Measurements from ENCODE around the gene ZBTB16. TPM values are rescaled to one million over a fixed set of nuclear protein-coding genes. Genes with fewer than 3 reads are reported as not detected.

The ZBTB16 gene
- total and polyA plus RNA-seq, 8 donors = 3.4 to 55.6 (median 9.5) TPM

DNA sequence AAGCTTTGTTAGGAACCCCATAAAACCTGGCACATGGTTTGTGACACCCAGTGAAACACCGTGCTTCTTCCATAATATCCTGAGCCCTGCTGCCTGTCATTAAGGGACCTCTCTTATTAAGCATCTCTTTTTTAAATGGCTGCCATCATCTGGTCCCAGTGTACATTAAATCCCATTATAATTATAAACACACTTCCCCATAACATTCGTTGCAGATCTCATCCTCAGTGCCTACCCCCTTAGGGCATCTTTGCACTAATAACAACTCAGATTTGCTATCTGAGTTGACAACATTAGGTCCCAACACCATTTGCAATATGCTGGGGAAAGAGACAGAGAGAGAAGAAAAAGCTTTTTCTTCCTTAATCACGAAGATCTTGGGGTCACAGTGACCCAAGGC lies 4.7 kb upstream of the ZBTB16 start:
- intact Hi-C loops (cut with DNase I) = no loop called here
- H3K9me3 ChIP-seq = no peaks in the 10 kb centered on the region

DNA sequence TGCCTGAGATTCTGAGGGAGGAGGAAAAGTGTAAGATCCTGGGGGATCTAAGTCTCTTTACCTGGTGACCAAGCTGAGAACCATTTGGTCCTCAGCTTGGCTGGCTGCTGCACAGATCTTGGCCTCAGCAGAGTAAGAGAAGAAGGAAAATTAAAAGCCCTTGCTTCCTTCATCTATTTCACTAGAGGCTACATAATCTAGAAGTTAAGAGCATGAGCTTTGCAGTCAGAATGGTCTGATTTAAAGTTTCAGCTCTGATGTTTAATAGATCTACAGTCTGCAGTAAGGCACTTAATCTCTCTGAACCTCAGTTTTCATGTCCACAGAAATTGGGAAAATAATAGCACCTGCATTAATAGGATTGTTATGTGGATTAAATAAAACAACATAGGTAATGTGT lies 3.1 kb upstream of the ZBTB16 start:
- no peak for ATAC-seq
- H3K36me3 ChIP-seq = no peaks in the 10 kb centered on the region
- H3K27me3 ChIP-seq = peaks cover 0 to 31% of the 10 kb centered on the region in 2 donors
- H3K4me1 ChIP-seq = peaks cover 4 to 27% of the 10 kb centered on the region in 2 donors
- H3K4me3 ChIP-seq = no peak overlapping the region
- H3K9me3 ChIP-seq = no peaks in the 10 kb centered on the region
- DNase-seq = no peak
- intact Hi-C loops (cut with DNase I) = no loop called here
- H3K27ac ChIP-seq = no peak overlapping the region
- TF ChIP-seq, protein P1, sequence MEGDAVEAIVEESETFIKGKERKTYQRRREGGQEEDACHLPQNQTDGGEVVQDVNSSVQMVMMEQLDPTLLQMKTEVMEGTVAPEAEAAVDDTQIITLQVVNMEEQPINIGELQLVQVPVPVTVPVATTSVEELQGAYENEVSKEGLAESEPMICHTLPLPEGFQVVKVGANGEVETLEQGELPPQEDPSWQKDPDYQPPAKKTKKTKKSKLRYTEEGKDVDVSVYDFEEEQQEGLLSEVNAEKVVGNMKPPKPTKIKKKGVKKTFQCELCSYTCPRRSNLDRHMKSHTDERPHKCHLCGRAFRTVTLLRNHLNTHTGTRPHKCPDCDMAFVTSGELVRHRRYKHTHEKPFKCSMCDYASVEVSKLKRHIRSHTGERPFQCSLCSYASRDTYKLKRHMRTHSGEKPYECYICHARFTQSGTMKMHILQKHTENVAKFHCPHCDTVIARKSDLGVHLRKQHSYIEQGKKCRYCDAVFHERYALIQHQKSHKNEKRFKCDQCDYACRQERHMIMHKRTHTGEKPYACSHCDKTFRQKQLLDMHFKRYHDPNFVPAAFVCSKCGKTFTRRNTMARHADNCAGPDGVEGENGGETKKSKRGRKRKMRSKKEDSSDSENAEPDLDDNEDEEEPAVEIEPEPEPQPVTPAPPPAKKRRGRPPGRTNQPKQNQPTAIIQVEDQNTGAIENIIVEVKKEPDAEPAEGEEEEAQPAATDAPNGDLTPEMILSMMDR (IDR thresholded peaks at IDR 0.05) = no peak

More for the DNA sequence above, 4.7 kb upstream of the ZBTB16 start:
- DNase-seq = no peak
- Histone ChIP-seq H3K4me3 (no peak overlapping the region), H3K27me3 (peaks cover 0 to 28% of the 10 kb centered on the region in 2 donors), H3K4me1 (peaks cover 4 to 22% of the 10 kb centered on the region in 2 donors), H3K27ac (no peak overlapping the region), H3K36me3 (no peaks in the 10 kb centered on the region)
- TF ChIP-seq, protein P1 (IDR thresholded peaks at IDR 0.05) = no peak
- no peak for ATAC-seq

DNA sequence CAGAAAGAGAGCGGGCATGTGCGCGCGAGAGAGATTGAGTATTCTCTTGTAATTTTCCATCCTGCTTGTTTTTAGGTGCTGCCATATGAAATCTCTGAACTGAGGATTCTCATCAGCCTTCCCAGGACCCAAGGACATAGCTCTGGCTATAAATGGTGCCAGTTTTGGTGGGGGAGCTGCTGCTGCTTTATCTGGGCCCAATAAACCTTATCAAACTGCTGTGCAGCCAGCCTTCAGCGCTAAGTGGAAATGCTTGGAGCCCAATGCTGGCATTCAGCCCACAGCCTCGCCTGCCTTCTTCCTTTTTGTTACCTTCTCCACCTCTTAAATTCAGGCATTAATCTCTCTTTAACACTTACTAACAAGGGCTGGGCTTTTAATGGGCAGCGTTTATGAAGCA lies 2.4 kb upstream of the ZBTB16 start:
- Histone ChIP-seq H3K36me3 (no peaks in the 10 kb centered on the region), H3K9me3 (no peaks in the 10 kb centered on the region), H3K27ac (no peak overlapping the region), H3K4me3 (no peak overlapping the region), H3K4me1 (peaks cover 8 to 34% of the 10 kb centered on the region in 2 donors), H3K27me3 (peaks cover 0 to 31% of the 10 kb centered on the region in 2 donors)
- no peak for DNase-seq
- ATAC-seq = no peak
- intact Hi-C loops (cut with DNase I) = no loop called here
- TF ChIP-seq, protein P1 (IDR thresholded peaks at IDR 0.05) = no peak

DNA sequence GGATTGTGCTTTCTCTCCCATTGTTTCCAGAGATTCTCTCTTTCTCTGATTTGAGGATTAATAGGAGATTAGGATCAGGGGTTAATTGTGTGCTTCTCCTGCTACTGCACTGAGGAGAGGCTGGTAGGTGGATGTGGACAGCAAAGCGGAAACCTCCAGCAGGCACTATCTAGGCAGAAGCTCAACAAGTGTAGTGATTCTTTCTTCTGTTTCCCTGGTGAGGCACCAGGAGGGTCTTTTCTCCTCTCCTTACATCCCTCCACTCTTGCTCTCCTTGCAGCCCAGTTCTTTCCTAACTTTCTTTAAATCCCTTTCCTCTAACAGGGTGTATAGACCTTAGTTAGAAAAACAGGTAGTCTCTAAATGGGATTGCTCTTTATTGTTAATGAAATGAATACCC lies 1.9 kb upstream of the ZBTB16 start:
- no peaks in the 10 kb centered on the region for H3K9me3 ChIP-seq
- peak overlapping the region in 1 of 2 donors; percentile 83 for H3K27ac ChIP-seq
- TF ChIP-seq, protein P1 (IDR thresholded peaks at IDR 0.05) = no peak
- no peaks in the 10 kb centered on the region for H3K36me3 ChIP-seq
- H3K4me1 ChIP-seq = peaks cover 8 to 39% of the 10 kb centered on the region in 2 donors
- intact Hi-C loops (cut with DNase I) = no loop called here
- DNase-seq (no peak), ATAC-seq (no peak)
- H3K27me3 ChIP-seq = peaks cover 0 to 31% of the 10 kb centered on the region in 2 donors
- no peak overlapping the region for H3K4me3 ChIP-seq

DNA sequence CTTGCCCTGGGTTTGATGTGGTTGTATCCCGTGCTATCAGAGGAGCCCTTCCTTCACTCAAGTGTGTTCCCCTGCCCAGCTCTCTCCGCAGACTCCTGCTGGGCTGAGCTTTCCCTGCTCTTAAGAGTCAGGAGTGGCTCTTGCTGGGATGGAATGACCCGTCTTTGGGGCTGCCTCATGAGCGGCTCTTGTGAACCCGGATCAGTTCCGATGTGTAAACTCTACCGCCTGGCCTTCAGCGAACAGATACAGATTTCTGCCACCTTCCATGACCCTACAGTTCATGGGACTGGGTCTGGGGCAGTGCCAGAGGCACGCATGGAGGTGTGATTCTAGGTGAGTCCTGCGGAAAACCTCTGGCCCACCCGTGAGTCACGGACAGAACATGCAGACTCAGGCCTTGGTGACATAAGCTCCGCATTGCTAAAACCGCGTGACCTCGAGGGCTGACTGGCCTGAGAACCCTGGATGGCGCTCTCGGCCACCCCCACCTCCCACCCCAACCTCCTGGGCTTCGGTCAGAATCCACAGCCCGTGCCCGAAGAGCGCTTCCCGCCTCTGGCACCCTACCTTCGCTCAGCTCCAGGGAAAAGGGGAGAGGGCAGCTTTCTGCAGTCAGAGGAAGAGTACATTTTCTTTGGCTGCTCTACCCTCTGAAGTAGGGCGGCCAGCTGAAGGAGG lies 1.3 kb upstream of the ZBTB16 start:
- H3K4me3 ChIP-seq = peak overlapping the region in 1 of 2 donors; percentile 95

More for the DNA sequence above, 1.3 kb upstream of the ZBTB16 start:
- Histone ChIP-seq H3K27me3 (peaks cover 0 to 31% of the 10 kb centered on the region in 2 donors), H3K4me1 (peaks cover 8 to 44% of the 10 kb centered on the region in 2 donors), H3K9me3 (no peaks in the 10 kb centered on the region), H3K36me3 (peaks cover 0 to 1% of the 10 kb centered on the region in 2 donors), H3K27ac (peak overlapping the region; percentile 69 to 83)
- TF ChIP-seq, protein P1 (IDR thresholded peaks at IDR 0.05) = no peak
- DNase-seq (peak in 2 of 4 donors; percentile 60 to 79), ATAC-seq (peak; percentile 29)
- intact Hi-C loops (cut with DNase I) = no loop called here

Measured in left lung (tissue), 10 donors.